GM21367 (cell line): ENCODE measurements around the gene USH2A.

Experiments
- ATAC-seq: cut with Tn5 transposase; IDR thresholded peaks from one replicate; pipeline ENCODE4 v1.9.1; 2021; ENCODE audit not compliant: unreplicated experiment

USH2A gene

GRCh38 chr1:215660259-215660658, 763.0 kb downstream of the USH2A start:
- no peak for ATAC-seq

GRCh38 chr1:215657047-215657446, 766.2 kb downstream of the USH2A start:
- ATAC-seq, result no peak

DNA sequence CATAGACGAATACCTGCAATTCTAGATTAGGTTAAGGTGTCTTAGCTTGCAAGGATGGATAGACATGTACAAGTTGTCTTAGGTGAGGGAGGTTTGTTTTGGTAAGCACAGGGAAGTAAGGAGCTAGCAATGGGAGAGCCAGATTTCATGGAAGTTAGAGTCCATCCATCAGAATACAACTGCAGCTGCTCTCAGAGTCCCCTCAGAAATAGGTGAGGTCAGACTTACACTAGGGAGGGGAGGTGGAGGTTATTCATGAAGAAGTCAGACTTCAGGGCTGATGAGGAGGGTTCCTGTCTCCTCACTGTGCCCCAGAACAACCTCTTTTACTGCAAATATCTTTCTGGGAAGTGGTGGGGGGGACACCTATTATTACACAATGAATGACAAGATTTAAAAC, 770.9 kb downstream of the USH2A start:
- ATAC-seq, result no peak

GRCh38 chr1:215651867-215652266, 771.4 kb downstream of the USH2A start:
- ATAC-seq, result no peak

- ATAC-seq, result no peak
These were observed 772.6 kb downstream of the USH2A start for GRCh38 chr1:215650446-215651149.

DNA sequence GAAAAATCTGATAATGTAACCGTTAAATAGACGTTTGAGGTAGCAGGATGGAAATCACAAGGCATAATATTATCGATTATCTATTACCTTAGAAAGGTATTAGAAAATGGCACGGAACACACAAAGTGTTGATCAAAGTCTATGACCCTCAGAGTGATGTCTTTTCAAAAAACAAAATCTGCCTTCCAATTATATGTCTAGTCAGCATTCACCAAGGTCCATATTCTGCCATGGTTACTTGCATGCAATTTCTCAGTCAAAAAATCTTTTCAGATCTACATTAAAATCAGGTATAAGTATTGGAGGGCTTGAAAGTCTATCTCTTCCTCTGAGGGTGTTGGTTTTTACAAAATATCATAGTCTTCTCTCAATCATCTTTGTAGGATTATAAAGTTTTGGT, 774.3 kb downstream of the USH2A start:
- ATAC-seq, result no peak

- no peak for ATAC-seq
These were observed 775.5 kb downstream of the USH2A start for GRCh38 chr1:215647738-215648137.

- no peak for ATAC-seq
These were observed 777.4 kb downstream of the USH2A start for GRCh38 chr1:215645861-215646260.

DNA sequence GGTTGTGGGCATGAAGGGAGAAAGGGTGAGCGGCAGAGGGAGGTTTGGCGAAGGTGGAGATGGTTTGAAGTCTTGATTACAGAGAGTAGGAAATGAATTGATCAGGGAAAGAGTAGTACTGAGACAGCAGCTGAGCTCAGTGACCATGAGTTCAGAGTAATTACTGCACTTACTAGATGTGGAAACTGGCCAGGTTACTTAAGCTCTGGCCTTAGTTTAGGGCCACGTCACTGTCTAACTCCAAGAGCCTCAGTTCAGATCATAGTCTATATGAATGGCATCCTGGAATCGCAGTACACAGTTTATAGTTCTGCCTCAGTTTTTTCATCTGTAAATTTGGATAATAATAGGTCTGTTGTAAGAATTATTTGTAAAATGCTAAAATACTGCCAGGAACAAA, 778.1 kb downstream of the USH2A start:
- ATAC-seq, result no peak

GRCh38 chr1:215643592-215644321, 779.5 kb downstream of the USH2A start:
- ATAC-seq, result no peak

DNA sequence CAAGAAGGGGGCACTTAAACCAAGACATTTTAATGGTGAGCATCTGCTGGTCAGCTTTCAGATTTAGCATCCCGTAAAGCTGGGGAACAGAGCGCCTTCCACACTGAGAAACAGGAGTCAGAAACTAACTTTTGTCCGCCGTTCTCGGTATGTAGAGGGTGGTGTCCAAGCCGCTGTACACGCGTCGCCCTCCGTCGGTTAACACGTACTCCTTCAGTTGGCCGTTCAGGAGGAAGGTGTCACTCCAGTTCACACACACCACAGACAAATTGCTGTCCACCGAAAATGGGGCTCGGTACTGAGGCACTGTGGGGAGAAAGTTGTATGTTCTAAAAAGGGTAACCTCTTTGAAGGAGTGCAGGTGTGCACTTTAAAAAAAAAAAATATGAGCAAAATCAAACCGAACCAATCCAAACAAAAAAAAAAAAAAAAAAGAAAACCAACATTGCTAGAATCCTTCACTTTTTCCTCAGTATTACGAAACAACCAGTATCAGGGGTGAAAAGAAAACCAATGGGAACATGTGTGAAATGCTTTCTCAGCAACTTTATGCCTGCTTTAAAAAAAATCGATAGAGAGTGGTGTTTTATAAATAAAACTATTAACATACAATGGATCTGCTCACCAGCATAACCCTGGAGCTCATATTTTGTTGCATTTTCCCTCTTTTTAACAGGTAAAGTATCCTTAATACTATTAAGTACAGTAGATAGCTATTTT, 782.7 kb downstream of the USH2A start:
- ATAC-seq, result no peak

- ATAC-seq, result no peak
These were observed 786.1 kb downstream of the USH2A start for GRCh38 chr1:215637041-215637573.

GRCh38 chr1:215636258-215636965, 786.8 kb downstream of the USH2A start:
- no peak for ATAC-seq

DNA sequence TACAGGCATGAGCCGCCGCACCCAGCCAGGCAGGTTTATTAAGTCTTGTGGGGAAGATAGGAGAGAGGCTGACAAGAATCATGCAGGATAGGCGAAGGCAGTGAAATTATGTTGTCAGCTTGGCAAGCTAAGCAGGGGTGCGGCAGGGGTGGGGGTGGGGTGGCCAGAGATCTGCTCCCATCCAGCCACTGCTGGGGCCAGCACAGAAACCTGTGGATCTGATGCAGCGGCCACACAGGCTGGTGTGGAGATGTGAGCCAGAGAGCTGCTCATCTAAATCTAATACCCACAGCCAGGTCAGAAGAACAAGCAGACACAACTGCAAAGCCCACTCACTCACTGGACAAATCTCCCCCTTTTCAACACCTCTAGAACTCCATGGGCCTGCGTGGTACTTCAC, 787.4 kb downstream of the USH2A start:
- no peak for ATAC-seq

DNA sequence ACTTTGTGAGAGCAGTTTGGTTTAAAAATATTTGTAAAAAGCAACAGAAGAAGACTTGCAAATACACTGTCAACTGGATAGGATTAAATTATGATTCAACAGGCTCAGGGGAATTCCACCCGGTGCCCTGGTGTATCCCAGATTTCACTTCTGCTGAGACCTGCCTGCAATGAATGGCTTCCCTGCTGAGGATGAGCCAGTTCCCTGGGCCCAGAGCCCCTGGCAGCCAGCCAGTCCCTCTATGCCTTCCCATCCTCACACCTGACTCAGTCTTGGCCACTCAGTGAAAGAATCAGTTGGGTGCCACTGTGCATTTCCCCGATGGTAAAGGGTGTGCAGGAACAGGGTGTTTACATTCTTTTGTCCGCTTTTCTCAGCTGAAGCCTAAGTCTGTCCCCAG, 791.8 kb downstream of the USH2A start:
- no peak for ATAC-seq

- no peak for ATAC-seq
These were observed 792.2 kb downstream of the USH2A start for GRCh38 chr1:215631040-215631439.

GRCh38 chr1:215625949-215626348, 797.3 kb downstream of the USH2A start:
- no peak for ATAC-seq

DNA sequence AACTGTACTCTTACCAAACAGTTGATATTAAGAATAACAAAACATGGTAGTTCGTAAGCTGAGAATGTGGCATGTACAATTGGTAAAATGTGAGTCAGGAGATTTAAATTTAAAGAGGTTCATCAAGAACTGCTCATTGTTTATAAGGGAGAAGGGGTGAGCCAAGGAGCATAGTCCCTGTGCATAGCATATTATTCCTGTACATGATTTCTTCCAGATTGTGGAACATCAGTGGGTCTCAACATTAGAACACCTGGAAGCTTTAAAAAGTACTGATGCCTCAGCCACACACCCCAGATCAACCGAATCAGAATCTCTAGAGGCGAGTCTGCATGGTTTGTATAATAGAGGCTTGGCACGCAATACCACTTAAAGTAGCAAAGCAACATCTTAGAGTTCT, 800.1 kb downstream of the USH2A start:
- ATAC-seq, result no peak

DNA sequence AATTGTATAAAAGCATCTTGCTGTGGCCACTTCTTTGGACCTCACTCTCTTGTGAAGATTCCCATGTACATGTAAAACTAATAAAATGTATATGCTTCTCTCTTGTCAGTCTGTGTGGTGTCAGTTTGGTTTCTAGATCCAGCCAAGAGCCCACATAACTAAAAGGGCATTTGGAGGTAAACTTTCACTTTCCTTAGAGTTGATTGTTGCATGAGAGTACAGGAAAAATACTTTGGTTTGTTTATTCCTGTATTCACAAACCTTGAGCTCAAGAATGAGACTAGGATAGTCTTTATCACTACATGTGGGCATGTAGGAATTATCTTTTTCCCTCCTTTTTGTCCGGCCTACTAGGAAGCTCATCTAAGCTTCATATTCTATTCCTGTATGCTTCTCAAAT, 805.3 kb downstream of the USH2A start:
- ATAC-seq, result peak; percentile 60

- ATAC-seq, result no peak
These were observed 810.9 kb downstream of the USH2A start for GRCh38 chr1:215612391-215612790.

DNA sequence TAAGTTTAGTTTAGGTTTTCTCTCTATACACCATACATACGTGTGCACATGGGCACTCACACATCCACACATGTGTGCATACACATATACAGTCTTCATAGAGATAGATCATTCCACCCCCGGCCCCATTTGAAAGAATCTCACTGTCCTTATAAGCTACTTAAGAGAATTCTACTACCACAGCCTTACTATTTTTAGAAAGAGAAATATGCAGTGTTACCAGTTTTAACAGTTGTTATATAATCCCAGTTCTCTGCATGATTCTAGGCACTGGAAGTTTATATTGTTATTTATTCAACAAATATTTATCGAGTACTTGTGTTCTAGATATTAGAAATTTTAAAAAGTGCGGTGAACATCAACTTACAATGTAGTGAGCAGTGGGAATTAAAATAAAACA, 814.6 kb downstream of the USH2A start:
- no peak for ATAC-seq
